ENCODE data around the gene OSTF1.

OSTF1 gene

GRCh38 chr9:75164573-75164972 lies 76.3 kb downstream of the OSTF1 start:
- no peak for DNase-seq (ENCODE audit: low read depth in 3 of 3)

- no peak for DNase-seq (ENCODE audit: low read depth in 3 of 3)
Observed at GRCh38 chr9:75167281-75167680, 79.0 kb downstream of the OSTF1 start.

DNA sequence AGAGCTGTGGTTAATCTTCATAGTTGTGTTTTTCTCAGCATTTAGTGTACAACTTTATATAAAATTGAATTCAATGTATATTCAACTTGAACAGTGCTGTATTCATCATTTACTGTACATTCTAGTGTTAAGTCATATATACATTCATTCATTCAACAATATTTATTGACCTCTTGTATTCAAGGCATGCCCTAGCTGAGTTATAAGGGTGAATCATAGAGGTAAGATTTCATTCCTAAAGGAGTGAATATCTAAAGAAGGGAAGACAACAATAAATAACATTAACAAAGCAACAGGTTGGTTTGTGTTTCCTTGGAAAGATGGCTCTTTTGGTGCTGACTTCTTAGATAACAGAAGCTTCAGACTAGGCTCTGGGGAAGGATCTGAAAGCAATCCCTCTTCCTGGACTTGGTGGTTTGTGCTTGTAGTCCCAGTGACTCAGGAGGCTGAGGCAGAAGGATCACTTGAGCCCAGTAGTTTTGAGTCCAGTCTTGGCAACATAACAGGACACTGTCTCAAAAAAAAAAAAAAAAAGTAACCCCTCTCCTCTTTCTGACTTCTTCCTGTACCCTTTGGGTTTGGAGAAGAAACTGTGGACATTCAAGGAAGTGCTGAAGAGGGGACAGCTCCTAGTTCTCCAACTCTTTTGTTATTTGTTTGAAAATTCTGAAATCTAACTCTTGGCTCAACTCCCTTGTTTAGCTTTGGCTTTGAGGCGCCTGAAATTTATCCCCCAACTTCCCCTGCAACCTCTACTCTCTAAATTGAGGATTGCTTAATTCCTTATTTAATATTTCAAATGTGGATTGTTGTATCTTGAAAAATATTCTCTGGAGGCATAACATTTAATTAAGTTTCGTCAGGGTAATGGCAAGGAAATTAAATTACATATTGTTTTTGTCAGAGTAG lies 80.2 kb downstream of the OSTF1 start:
- no peak for DNase-seq (ENCODE audit: low read depth in 3 of 3)

DNA sequence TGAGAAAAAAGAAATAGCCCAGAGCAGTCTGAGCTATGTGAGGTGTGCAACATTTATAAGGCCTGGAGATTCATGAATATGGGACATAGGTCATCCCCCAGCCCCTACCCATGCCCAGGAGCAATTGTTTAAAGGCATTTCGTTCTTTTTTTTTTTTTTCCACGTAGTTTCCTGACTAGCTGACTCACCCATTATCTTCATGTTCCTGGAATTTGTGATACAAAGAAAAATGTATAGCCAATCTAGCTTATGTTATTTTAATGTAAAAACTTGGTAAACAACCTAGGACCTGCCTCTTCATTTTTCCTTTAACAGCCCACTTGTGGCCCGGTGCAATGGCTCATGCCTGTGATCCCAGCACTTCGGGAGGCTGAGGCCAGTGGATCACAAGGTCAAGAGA lies 81.3 kb downstream of the OSTF1 start:
- DNase-seq (ENCODE audit: low read depth in 3 of 3), result no peak

GRCh38 chr9:75170898-75171360 lies 82.6 kb downstream of the OSTF1 start:
- no peak for DNase-seq (ENCODE audit: low read depth in 3 of 3)

- no peak for DNase-seq (ENCODE audit: low read depth in 3 of 3)
Observed at GRCh38 chr9:75175395-75175794, 87.1 kb downstream of the OSTF1 start.

GRCh38 chr9:75176037-75176436 lies 87.7 kb downstream of the OSTF1 start:
- DNase-seq (ENCODE audit: low read depth in 3 of 3), result no peak

GRCh38 chr9:75181750-75182149 lies 93.4 kb downstream of the OSTF1 start:
- no peak for DNase-seq (ENCODE audit: low read depth in 3 of 3)

DNA sequence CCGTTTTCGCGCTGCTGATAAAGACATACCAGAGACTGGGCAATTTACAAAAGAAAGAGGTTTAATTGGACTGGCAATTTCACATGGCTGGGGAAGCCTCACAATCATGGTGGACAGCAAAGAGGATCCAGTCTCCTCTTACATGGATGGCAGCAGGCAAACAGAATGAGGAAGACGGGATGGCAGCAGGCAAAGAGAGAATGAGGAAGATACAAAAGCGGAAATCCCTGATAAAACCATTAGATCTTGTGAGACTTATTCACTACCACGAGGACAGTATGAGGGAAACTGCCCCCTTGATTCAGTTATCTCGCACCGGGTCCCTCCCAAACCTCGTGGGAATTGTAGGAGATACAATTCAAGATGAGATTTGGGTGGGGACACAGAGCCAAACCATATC lies 95.0 kb downstream of the OSTF1 start:
- DNase-seq (ENCODE audit: low read depth in 3 of 3), result no peak

GRCh38 chr9:75184471-75184870 lies 96.2 kb downstream of the OSTF1 start:
- no peak for DNase-seq (ENCODE audit: low read depth in 3 of 3)

DNA sequence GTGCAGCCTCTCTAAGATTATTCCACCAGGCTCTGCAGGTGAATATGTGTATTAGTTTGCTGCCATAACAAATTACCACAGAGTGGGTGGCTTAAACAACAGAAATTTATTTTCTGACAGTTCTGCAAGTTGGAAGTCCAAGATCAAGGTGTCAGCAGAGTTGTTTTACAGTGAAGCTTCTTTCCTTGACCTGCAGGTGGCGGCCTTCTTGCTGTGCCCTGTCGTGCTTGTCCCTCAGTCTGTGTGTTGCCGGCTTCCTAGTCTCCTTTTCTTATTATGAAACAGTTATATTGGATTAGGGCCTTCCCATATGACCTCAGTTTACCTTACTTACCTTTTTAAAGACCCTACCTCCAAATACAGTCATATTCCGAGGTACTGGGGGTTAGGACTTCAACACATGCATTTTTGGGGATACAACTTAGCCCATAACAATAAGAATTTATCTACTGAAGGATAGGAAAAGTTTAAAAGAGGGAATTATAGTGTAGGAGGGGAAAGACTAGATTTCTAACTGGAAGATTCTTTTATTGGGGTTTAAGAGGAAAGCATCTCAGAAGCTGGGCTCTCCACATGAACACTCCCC lies 97.4 kb downstream of the OSTF1 start:
- DNase-seq (ENCODE audit: low read depth in 3 of 3), result peak; percentile 11 to 52 (median 14)

DNA sequence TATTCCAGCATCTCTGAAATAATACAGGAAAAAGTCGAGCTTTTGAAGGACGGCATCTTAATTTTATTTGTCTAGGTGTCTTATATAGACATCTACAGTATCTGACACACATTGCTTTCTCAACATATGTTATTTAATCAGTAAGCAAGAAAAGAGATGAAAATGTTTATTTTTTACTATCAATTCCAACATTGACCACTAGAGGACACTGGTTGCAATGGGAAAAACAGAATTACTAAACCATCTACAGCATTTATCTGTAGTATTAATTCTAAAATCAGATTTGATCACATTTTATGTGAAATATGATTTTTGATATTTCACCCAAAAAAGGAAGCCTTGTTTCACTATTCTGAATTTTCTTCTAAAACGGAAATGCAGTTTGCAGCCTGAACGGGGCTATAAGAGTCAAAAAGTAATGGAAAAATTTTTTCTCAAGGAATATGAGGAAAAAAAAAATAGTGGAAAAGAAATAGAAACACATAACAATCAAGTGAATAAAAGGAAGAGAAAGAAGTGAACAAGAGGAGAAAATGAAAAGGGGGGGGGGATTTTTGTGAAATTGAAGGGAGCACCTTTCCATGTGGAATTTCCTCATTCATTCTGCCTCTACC lies 98.6 kb downstream of the OSTF1 start:
- no peak for DNase-seq (ENCODE audit: low read depth in 3 of 3)

DNA sequence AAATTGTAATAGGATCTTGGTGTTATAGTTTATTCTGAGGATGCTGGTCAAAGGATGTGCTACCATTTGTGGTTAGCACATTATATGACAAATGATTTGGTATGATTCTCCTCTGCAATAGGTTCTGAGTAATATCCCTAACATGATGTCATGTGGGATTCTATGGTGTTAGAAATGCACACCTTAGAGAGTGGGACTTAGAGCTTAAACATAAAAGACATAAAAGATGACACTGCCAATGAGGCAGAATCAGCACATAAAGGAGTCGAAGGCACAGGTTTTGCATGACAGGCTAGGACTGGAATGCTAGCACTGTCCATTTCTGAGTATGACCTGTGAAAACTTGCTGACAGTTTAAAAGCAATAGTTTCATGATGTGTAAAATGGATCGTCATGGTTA lies 100.4 kb downstream of the OSTF1 start:
- DNase-seq (ENCODE audit: low read depth in 3 of 3), result no peak

- no peak for DNase-seq (ENCODE audit: low read depth in 3 of 3)
Observed at GRCh38 chr9:75190762-75191161, 102.4 kb downstream of the OSTF1 start.

Measured in stimulated activated CD4-positive, alpha-beta T cell treated with anti-CD3 and anti-CD28 coated beads, TNF-alpha, amount 100 ng/mL, for 24 hours (primary cell).